SU-DHL-6 (cell line): Measurements from ENCODE around the gene INPP5K.

Experiments
- CTCF ChIP-seq: fragments of 200-600 bp; sonication (generic); IDR thresholded peaks from one replicate; pipeline ENCODE4 v1.5.1; 2017; ENCODE audit warnings: antibody characterized with exemption, mild to moderate bottlenecking, low read length, moderate library complexity; ENCODE audit not compliant: insufficient read depth, poor library complexity, severe bottlenecking
- EZH2phosphoT487 ChIP-seq: fragments of 200-600 bp; sonication (generic), shearing (Covaris generic); conservative IDR thresholded peaks from 2 replicates; pipeline ENCODE4 v1.6.1; 2018; ENCODE audit warnings: mild to moderate bottlenecking, antibody characterized with exemption, low read length, moderate library complexity, mixed read lengths

GRCh38 chr17:1553354-1554266 is 37.2 kb upstream of the INPP5K start:
- TF ChIP-seq CTCF (no peak), EZH2phosphoT487 (no peak)
